Measurements from ENCODE around the gene AP1B1. TPM values are rescaled to one million over a fixed set of nuclear protein-coding genes. Genes with fewer than 3 reads are reported as not detected.

AP1B1 gene
- polyA plus RNA-seq, 4 donors = 41.6 to 49.7 (median 45.5) TPM

DNA sequence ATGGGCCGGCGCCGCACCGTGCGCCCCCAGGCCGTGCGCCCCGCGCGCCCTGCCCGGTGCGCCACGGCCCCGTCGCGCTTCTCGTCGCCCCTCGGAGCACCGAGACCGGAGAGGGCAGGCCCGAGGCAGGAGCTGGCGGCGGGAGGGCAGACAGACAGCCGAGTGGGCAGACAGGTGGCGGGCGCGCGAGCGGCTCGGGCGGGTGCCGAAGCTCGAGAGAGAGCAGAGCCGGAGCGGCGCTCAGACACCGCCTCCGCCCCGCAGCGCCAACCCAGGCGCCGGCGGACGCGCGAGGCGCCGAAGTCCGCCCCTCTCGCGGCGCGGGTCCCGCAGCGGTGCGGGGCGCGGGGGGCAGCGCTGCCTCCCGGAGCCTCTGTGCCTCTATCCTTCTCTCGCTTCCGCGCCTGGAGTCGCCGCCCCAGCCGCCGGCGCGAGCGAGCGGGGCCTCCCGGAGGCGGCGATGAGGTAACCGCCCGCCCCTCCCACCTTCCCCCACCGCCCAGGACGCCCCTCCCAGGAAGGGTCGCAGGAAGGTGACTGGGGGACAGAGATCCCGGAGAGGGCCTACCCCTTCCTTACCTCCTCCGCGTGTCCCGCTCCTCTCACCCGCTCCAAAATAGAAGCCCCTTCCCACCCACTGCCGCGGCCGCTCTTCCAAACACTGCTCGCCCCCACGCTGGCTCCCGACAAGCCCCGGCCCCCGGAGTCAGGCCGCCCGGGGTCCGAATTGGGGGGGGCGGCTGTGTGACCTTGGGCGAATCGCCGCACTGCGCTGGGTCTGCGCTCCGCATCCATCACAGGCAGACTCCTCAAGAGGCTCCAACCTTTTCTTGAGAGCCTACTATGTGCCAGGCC is 72.9 kb downstream of the AP1B1 start, which contains the start of gene RASL10A:
TSS of gene RASL10A (minus strand) at position 412 of the 855 bp plus-strand sequence. CDS start 451 bp downstream, outside the sequence.
- DNase-seq (ENCODE audit: low read depth in 4 of 4, low spot score in 3 of 4) = no peak

DNA sequence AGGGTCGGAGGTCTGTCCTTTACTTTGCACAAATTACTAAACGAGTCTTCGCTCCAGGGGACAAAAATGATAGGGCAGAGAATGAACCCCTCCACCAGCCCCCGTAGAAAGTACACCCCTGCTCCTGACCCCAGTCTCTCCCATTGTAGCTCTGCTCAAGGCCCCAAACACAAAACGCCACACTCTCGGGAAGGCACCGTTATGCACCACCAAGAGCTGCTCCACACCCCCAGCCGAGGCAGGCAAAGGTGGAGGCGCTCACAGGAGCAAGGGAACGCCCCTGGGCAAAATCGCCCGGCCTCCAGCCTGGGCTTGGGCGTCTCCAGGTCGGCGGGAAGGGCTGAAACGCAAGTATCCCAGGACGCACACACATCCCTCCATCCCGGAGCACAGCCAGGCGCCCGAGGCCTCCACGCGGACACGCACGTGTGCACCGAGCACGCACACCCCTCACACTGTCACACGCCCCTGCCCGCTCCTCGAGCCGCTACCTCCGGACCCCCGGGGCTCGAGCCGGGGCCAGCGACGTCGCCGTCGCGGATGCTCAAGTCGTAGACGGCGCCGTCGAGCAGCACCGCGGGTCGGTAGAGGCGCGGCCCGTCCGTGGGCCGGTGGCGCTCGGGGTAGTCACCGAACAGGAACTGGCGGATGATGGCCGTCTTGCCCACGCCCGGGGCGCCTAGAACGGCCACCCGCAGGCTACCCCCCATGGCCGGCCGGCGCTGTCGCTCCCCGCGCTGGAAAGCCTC is 73.7 kb downstream of the AP1B1 start:
- DNase-seq (ENCODE audit: low read depth in 4 of 4, low spot score in 3 of 4) = no peak

DNA sequence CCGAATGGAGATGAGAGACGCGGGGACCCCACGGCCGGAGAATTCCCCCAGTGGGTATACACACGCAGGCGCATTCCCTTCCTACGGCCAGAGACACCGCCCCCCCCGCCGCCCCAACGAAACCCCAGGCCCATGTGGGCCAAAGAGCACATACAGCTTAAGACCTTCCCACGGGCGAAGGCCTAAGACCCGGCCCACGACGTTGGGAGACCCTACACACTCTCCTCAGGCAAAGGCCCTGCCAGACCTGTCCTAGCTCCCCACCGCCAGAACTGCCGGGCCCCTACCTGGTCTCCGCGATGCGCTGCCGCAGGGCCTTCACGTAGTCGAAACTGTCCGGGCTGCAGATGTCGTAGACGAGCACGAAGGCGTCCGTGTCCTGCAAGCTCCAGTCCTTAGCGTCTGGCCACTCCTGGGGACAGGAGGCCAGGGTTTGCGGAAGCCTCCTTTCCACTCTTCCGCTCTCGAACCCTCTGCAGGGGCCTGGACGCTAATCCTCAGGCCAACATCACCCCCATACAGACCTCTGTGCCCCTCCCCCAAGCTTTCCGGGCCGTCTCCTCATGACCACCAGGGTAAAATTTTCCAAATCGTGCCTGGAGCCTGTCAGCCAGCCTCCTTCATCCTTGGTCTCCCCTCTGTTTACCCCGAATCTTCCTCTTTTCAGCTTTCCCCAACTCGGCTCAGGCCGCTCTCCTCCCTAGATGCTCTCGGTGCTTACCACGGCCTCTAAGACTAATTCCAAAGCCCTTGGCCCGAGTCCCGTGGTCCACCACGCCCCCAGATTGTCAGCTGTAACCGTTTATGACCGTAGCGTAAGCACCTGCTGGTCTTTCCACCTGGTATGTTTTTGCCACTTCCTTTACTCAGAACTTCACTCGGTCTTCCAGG is 74.5 kb downstream of the AP1B1 start:
- no peak for DNase-seq (ENCODE audit: low read depth in 4 of 4, low spot score in 3 of 4)

- DNase-seq (ENCODE audit: low read depth in 4 of 4, low spot score in 3 of 4) = no peak
These were observed 75.2 kb downstream of the AP1B1 start for GRCh38 chr22:29313126-29313575.

DNA sequence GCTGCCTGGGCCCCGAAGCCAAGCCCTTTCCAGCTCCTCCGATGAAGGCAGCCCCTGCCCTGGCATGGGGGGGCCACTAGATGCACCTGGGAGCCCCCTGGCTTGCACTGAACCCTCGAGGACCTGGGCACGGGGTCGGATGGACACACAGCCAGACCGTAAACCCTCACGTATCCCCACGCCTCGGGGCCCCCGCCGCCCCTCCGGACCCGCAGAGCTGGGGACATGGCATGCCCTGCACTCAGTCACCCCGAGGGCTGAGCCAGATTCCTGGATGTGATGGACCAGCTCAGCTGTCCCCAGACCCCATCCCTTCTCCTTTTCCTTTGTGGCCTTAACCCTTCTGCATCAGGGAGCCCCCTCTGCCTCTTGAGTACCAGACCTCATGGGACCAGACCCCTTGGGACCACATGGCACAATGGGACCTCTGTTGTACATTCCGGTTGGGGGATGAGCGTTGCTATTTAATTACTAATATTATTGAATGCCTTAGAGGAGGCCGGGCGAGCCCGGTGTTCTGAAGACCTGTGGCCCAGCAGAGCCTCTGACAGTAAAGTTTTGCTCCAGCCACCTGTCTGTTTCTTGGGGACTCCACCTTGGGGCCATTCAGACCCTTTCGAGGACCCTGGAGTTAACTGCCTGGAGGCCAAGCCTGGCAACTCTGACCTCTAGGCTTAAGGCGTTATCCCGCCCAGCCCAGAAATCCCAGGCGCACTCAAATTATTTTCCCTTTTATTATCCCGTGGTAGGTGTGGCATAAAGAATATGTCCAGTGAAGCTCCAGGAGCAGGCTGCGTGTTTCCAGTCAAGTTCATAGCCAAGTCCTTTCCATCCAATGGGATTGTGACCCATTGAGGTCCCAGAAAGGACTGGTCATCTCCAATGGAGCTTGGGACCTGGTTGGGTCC is 75.9 kb downstream of the AP1B1 start:
- no peak for DNase-seq (ENCODE audit: low read depth in 4 of 4, low spot score in 3 of 4)

DNA sequence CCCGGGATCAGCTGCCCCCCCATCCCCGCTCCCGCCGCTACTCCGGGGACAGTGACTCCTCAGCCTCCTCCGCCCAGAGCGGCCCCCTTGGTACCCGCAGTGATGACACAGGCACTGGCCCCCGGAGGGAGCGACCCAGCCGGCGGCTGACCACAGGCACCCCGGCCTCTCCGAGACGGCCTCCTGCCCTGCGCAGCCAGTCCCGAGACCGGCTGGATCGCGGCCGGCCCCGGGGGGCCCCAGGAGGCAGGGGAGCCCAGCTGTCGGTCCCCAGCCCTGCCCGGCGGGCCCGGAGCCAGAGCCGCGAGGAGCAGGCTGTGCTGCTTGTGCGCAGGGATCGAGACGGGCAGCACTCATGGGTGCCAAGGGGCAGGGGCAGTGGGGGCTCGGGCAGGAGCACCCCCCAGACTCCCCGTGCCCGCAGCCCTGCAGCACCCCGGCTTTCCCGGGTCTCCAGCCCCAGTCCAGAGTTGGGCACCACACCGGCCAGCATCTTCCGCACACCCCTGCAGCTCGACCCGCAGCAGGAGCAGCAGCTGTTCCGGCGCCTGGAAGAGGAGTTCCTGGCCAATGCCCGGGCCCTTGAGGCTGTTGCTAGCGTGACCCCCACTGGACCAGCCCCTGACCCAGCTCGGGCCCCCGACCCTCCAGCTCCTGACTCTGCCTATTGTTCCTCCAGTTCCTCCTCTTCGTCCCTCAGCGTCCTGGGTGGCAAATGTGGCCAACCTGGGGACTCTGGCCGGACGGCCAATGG is 76.7 kb downstream of the AP1B1 start:
- DNase-seq (ENCODE audit: low read depth in 4 of 4, low spot score in 3 of 4) = no peak

DNA sequence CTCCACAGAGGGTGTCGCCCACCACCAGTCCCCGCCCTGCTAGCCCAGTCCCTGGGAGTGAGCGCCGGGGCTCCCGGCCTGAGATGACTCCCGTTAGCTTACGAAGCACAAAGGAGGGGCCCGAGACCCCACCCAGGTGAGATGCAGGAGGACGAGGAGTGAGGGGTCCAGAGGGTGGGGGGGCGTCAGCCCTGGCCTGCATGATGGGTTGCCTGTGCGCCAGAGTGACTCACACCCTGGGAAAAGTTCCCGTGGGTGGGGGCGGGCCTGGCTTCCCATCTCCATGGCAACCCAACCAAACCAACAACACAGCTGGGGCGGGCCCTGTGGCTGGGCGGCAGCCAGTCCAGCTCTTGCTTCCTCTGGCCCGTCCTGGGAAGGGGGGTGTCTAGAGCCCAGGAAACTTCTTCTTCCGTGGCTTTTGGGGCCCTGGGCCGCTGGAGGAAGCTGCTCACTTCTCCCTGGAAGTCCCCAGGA is 77.5 kb downstream of the AP1B1 start:
- DNase-seq (ENCODE audit: low read depth in 4 of 4, low spot score in 3 of 4) = peak; percentile 70 to 81 (median 74)

GRCh38 chr22:29310065-29310862 is 78.1 kb downstream of the AP1B1 start:
- no peak for DNase-seq (ENCODE audit: low read depth in 4 of 4, low spot score in 3 of 4)

DNA sequence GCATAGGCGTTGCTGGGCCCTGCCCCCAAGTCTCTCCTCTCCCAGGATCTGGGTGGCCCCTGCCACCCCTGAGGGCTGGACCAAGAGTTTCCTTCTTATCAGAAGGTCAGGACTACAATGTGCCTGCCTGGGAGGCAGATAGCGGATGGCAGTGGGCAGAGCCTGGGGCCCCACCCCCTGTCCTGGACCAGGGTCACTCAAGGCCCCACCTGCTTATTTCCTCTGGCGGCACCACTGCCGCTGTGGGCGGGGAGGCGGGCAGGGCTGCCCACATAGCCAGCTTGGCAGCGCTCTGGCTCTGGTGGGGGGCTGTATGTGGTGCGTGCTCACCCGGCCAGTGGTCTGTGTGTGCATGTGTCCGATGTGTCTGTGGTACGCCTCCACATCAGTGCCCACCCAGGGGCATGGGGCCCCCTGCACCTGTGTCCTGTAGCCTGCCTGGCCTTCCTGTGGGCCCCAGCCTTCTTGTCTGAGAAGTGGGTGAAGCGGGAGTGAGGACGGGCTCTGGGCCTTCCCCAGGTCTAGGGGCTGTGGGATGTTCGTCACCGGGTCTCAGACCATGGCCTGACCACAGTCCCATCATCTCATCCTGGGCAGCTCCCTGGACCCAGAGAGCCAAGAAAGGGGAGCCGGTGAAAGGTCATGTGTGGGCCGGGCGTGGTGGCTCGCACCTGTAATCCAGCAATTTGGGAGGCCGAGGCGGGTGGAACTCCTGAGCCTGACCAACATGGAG is 78.9 kb downstream of the AP1B1 start:
- no peak for DNase-seq (ENCODE audit: low read depth in 4 of 4, low spot score in 3 of 4)

- DNase-seq (ENCODE audit: low read depth in 4 of 4, low spot score in 3 of 4) = no peak
These were observed 79.5 kb downstream of the AP1B1 start for GRCh38 chr22:29308791-29309262.

GRCh38 chr22:29308148-29308790 is 80.1 kb downstream of the AP1B1 start:
- DNase-seq (ENCODE audit: low read depth in 4 of 4, low spot score in 3 of 4) = no peak

GRCh38 chr22:29307596-29308147 is 80.7 kb downstream of the AP1B1 start:
- no peak for DNase-seq (ENCODE audit: low read depth in 4 of 4, low spot score in 3 of 4)

DNA sequence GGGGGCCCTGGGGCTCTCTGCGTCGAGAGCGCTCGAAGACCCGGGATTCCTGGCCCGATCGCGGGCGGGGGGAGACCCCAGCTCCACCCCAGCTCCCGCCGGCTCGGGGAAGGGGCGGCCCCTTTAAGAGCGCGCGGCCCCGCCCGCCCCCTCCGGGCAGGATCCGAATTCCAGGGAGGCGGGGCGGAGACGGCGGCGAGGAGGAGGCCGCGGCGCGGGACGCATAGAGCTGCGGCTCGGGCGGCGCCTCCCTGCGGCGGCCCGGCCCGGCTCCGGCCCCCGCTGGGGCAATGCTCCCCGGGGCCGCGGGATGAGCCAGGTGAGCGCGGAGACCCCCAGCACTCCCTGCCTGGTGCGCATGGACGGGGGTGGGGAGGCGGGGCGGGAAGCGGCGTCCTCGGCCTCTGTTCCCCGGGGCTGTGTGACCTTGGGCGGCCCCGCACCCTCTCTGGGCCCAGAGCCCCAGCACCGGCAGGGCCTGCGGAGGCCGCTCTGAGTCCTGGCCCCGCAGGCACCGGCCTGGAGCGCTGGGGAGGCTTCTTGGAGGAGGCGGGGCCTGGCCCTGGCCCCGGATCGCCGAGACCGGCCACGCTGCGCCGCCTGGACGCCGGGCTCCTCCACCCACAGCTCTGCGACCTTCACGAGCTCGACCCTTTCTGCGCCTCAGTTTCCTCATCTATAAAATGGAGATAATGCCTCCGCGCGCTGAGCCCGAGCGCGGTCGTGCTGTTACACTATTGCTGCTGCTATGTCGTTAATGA is 81.4 kb downstream of the AP1B1 start:
- peak in 3 of 4 donors; percentile 60 to 68 (median 66) for DNase-seq (ENCODE audit: low read depth in 4 of 4, low spot score in 3 of 4)

DNA sequence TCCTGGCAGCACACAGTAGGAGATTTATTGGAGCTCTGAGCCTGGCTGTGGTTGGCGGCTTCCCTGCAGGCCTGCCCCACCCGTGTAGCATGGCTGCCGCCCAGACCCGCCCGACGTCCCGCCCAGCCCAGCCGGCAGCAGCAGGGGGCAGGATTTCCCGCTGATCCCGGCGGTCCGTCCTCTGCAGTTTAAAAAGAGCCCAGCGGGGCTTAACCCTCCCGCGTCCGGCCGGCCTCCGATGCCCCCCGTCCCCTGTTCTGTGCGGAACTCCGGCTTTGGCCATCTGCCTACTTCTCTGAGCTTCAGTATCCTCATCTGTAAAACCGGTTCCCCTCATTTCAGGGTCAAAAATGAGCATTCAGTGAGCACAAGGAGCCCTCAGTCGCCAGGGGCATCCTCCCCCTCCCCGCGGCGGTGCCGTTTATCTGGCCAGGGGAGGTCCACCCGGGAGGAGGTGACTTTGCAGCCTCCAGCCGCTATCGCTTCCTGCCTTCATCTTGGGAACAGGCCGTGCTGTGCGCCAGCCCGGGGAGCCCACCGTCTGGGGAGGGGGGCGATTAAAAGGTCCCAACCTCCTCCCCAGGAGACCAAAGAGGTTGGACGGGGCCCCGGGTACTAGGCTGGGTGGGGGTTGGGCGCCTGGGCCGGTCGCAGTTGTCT is 82.1 kb downstream of the AP1B1 start, which contains the start of gene GAS2L1:
TSS of gene GAS2L1 (plus strand) at position 476 of the 660 bp plus-strand sequence. CDS start 1,456 bp downstream, outside the sequence.
- peak; percentile 60 to 64 (median 62) for DNase-seq (ENCODE audit: low read depth in 4 of 4, low spot score in 3 of 4)

DNA sequence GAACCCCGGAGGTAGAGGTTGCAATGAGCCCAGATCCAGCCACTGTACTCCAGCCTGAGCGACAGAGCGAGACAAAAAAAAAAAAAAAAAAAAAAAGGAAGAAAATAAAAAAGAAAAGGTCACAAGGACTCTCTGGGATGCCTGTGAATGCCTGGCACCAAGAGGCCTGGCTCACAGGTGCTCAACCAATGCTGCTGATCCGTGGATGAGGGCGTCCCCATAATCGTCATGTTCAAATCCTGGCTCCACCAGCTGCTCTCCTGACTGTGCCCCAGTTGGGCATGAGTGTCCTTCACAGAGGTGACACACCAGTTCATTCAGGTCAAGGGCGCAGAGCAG is 82.6 kb downstream of the AP1B1 start:
- no peak for DNase-seq (ENCODE audit: low read depth in 4 of 4, low spot score in 3 of 4)
